NCI-H446 (cell line): ENCODE measurements around the gene WDR27.
"Not testable (repeated sequence)": the region's sequence is repeated elsewhere in the genome, so short reads cannot be mapped to it uniquely, and the experiment has no call there.

ENCODE experiments used
- DNase-seq, 2 experiments: peaks; one replicate each; lab custom pipeline; 2025; lab: John Stamatoyannopoulos, UW

The WDR27 gene

GRCh38 chr6:169520104-169520503 is 181.7 kb downstream of the WDR27 start:
- no peak for DNase-seq

- DNase-seq: no peak
Measured at GRCh38 chr6:169518451-169518850, 183.4 kb downstream of the WDR27 start.

GRCh38 chr6:169513478-169514193 is 188.2 kb downstream of the WDR27 start:
- DNase-seq: no peak

- DNase-seq: not testable (repeated sequence)
Measured at GRCh38 chr6:169511785-169512184, 190.0 kb downstream of the WDR27 start.

- DNase-seq: no peak
Measured at GRCh38 chr6:169510871-169511270, 191.0 kb downstream of the WDR27 start.

- no peak for DNase-seq
Measured at GRCh38 chr6:169508452-169508851, 193.4 kb downstream of the WDR27 start.

- no peak for DNase-seq
Measured at GRCh38 chr6:169503422-169504152, 198.2 kb downstream of the WDR27 start.

- no peak for DNase-seq
Measured at GRCh38 chr6:169502445-169502844, 199.4 kb downstream of the WDR27 start.

GRCh38 chr6:169501777-169502313 is 200.0 kb downstream of the WDR27 start:
- DNase-seq: no peak

- no peak for DNase-seq
Measured at GRCh38 chr6:169501128-169501527, 200.7 kb downstream of the WDR27 start.

GRCh38 chr6:169500688-169501087 is 201.1 kb downstream of the WDR27 start:
- no peak for DNase-seq

GRCh38 chr6:169499848-169500247 is 202.0 kb downstream of the WDR27 start:
- no peak for DNase-seq

- DNase-seq: no peak
Measured at GRCh38 chr6:169498916-169499513, 202.8 kb downstream of the WDR27 start.

- DNase-seq: no peak
Measured at GRCh38 chr6:169495601-169496000, 206.2 kb downstream of the WDR27 start.

- DNase-seq: no peak
Measured at GRCh38 chr6:169494038-169494437, 207.8 kb downstream of the WDR27 start.

GRCh38 chr6:169491482-169491881 is 210.3 kb downstream of the WDR27 start:
- DNase-seq: no peak

GRCh38 chr6:169490830-169491229 is 211.0 kb downstream of the WDR27 start:
- DNase-seq: no peak

GRCh38 chr6:169490246-169490641 is 211.6 kb downstream of the WDR27 start:
- DNase-seq: no peak

GRCh38 chr6:169489563-169490245 is 212.1 kb downstream of the WDR27 start:
- no peak for DNase-seq

- DNase-seq: no peak
Measured at GRCh38 chr6:169487579-169488436, 214.0 kb downstream of the WDR27 start.

GRCh38 chr6:169479783-169480495 is 221.9 kb downstream of the WDR27 start:
- no peak for DNase-seq
